SU-DHL-6 (cell line): ENCODE measurements around the gene TFF1.

Experiments used
- CTCF ChIP-seq: fragments of 200-600 bp; sonication (generic); IDR thresholded peaks from one replicate; pipeline ENCODE4 v1.5.1; 2017; ENCODE audit warnings: antibody characterized with exemption, mild to moderate bottlenecking, low read length, moderate library complexity; ENCODE audit not compliant: insufficient read depth, poor library complexity, severe bottlenecking
- EZH2phosphoT487 ChIP-seq: fragments of 200-600 bp; sonication (generic), shearing (Covaris generic); conservative IDR thresholded peaks from 2 replicates; pipeline ENCODE4 v1.6.1; 2018; ENCODE audit warnings: mild to moderate bottlenecking, antibody characterized with exemption, low read length, moderate library complexity, mixed read lengths

DNA sequence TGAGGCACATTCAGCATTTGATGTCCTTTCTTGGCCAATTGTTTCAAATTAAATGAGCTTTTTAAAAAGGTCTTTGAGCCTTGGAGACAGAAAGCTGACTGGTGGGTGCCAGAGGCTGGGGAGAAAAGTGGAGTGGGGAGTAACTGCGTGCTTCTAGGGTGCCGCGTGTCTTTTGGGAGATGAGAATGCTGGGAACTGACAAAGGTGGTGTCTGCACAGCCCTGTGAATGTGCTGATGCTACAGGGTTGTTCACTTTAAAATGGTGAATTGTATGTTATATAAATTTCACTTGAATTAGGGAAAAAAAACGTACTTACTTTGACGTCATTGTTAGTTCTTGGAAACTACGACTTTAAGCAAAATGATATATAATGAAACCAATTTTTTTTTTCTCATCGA, 8.1 kb upstream of the TFF1 start:
- no peak for TF ChIP-seq CTCF
- TF ChIP-seq EZH2phosphoT487 = no peak
